ENCODE measurements around the gene CREB3L2. TPM values are rescaled to one million over a fixed set of nuclear protein-coding genes. Genes with fewer than 3 reads are reported as not detected.

The CREB3L2 gene
- total and polyA plus RNA-seq, 2 experiments from 2014 or later = 37.6 to 38.3 TPM

GRCh38 chr7:137881607-137882260 is 120.2 kb downstream of the CREB3L2 start:
- H4K20me1 ChIP-seq (ENCODE audit: insufficient read depth, poor library complexity, severe bottlenecking) = no peaks in the 10 kb centered on the region
- no peaks in the 10 kb centered on the region for H3K36me3 ChIP-seq (replicated peaks; ENCODE audit: insufficient read depth, low read depth)
- H3K4me1 ChIP-seq (ENCODE audit: insufficient read depth) = no peaks in the 10 kb centered on the region
- no peak overlapping the region for H3K4me2 ChIP-seq
- TF ChIP-seq EZH2phosphoT487 (IDR thresholded peaks at IDR 0.05; ENCODE audit: low read depth, severe bottlenecking, unreplicated experiment) = no peak
- no peak for TF ChIP-seq EZH2 (IDR thresholded peaks at IDR 0.05; ENCODE audit: borderline replicate concordance)
- TF ChIP-seq CTCF (IDR thresholded peaks at IDR 0.05; ENCODE audit: poor library complexity) = no peak
- H3K27me3 ChIP-seq = no peaks in the 10 kb centered on the region
- H3K79me2 ChIP-seq = no peaks in the 10 kb centered on the region
- no peaks in the 10 kb centered on the region for H3K9me2 ChIP-seq (replicated peaks; ENCODE audit: insufficient read depth)
- no peaks in the 10 kb centered on the region for H3K9me3 ChIP-seq (ENCODE audit: low read depth)
- no peak for DNase-seq (ENCODE audit: low spot score)
- no peak overlapping the region for H3K27ac ChIP-seq
- 94% methylated on average over 8 of the region's 8 CpGs for WGBS (ENCODE audit: low lambda C conversion rate, missing lambda C conversion rate)
- H3K4me3 ChIP-seq = no peak overlapping the region
- H2AFZ ChIP-seq = no peak overlapping the region

- Histone ChIP-seq H3K9me3 (ENCODE audit: low read depth) (no peaks in the 10 kb centered on the region), H3K79me2 (no peaks in the 10 kb centered on the region), H3K4me3 (no peak overlapping the region), H3K36me3 (replicated peaks; ENCODE audit: insufficient read depth, low read depth) (no peaks in the 10 kb centered on the region), H3K27ac (no peak overlapping the region), H4K20me1 (ENCODE audit: insufficient read depth, poor library complexity, severe bottlenecking) (no peaks in the 10 kb centered on the region), H3K9me2 (replicated peaks; ENCODE audit: insufficient read depth) (no peaks in the 10 kb centered on the region), H3K4me1 (ENCODE audit: insufficient read depth) (no peaks in the 10 kb centered on the region), H3K4me2 (no peak overlapping the region), H3K27me3 (no peaks in the 10 kb centered on the region), H2AFZ (no peak overlapping the region)
- TF ChIP-seq CTCF (IDR thresholded peaks at IDR 0.05; ENCODE audit: poor library complexity) (no peak), EZH2phosphoT487 (IDR thresholded peaks at IDR 0.05; ENCODE audit: low read depth, severe bottlenecking, unreplicated experiment) (no peak), EZH2 (IDR thresholded peaks at IDR 0.05; ENCODE audit: borderline replicate concordance) (no peak)
- DNase-seq (ENCODE audit: low spot score) = no peak
- WGBS (ENCODE audit: low lambda C conversion rate, missing lambda C conversion rate) = 91% methylated on average over 5 of the region's 5 CpGs
Measured at GRCh38 chr7:137880432-137880831, 121.5 kb downstream of the CREB3L2 start.

GRCh38 chr7:137879357-137880158 is 122.3 kb downstream of the CREB3L2 start:
- H3K4me3 ChIP-seq = no peak overlapping the region
- no peak overlapping the region for H3K4me2 ChIP-seq
- WGBS (ENCODE audit: low lambda C conversion rate, missing lambda C conversion rate) = 86% methylated on average over 20 of the region's 20 CpGs
- peak overlapping the region; percentile 75 for H3K27ac ChIP-seq
- H3K9me3 ChIP-seq (ENCODE audit: low read depth) = no peaks in the 10 kb centered on the region
- no peaks in the 10 kb centered on the region for H3K79me2 ChIP-seq
- no peaks in the 10 kb centered on the region for H3K4me1 ChIP-seq (ENCODE audit: insufficient read depth)
- H3K27me3 ChIP-seq = no peaks in the 10 kb centered on the region
- no peaks in the 10 kb centered on the region for H3K9me2 ChIP-seq (replicated peaks; ENCODE audit: insufficient read depth)
- no peaks in the 10 kb centered on the region for H4K20me1 ChIP-seq (ENCODE audit: insufficient read depth, poor library complexity, severe bottlenecking)
- DNase-seq (ENCODE audit: low spot score) = no peak
- no peak overlapping the region for H2AFZ ChIP-seq
- TF ChIP-seq EZH2phosphoT487 (IDR thresholded peaks at IDR 0.05; ENCODE audit: low read depth, severe bottlenecking, unreplicated experiment) (no peak), CTCF (IDR thresholded peaks at IDR 0.05; ENCODE audit: poor library complexity) (no peak), EZH2 (IDR thresholded peaks at IDR 0.05; ENCODE audit: borderline replicate concordance) (no peak)
- no peaks in the 10 kb centered on the region for H3K36me3 ChIP-seq (replicated peaks; ENCODE audit: insufficient read depth, low read depth)

All from hepatocyte (in vitro differentiated cells).